GM13977 (cell line): ENCODE measurements around the gene IL1R1.

Experiments used
- DNase-seq: peaks from one replicate; pipeline ENCODE4 v3.0.0; 2012; ENCODE audit warnings: low spot score
- CTCF ChIP-seq: IDR thresholded peaks from 2 replicates; pipeline ENCODE4 v1.5.1; 2012; ENCODE audit warnings: mild to moderate bottlenecking, control low read depth; ENCODE audit not compliant: insufficient read depth; ENCODE audit errors: extremely low read depth, missing control alignments
- in situ Hi-C: fragments of 300-500 bp; cut with MboI; formaldehyde crosslinking; loops from one replicate; pipeline ENCODE4 v1.12.0; 2022; ENCODE audit warnings: low sequenced_read_pairs, low pct_unique_long_range_greater_than_20kb, mixed read lengths, inconsistent platforms; ENCODE audit not compliant: unreplicated experiment

The IL1R1 gene

GRCh38 chr2:102194609-102195268 lies 52.2 kb downstream of the IL1R1 start:
- in situ Hi-C loops = no loop called here
- TF ChIP-seq CTCF = no peak

GRCh38 chr2:102197389-102198137 lies 55.0 kb downstream of the IL1R1 start:
- no peak for TF ChIP-seq CTCF
- in situ Hi-C loops = no loop called here
- no peak for DNase-seq

More at GRCh38 chr2:102194609-102195268, 52.2 kb downstream of the IL1R1 start:
- DNase-seq = no peak

- no peak for DNase-seq
- in situ Hi-C loops = loop anchor here (25.0 kb wide), 1 partner anchor 112 kb away; the partner anchor contains the start of gene IL1RL1
- TF ChIP-seq CTCF = no peak
These were observed 58.0 kb downstream of the IL1R1 start for GRCh38 chr2:102200539-102200938.

- in situ Hi-C loops = loop anchor here (25.0 kb wide), 1 partner anchor 108 kb away; the partner anchor contains the start of gene IL1RL1
- DNase-seq = no peak
These were observed 62.1 kb downstream of the IL1R1 start for GRCh38 chr2:102204638-102205037.

GRCh38 chr2:102206666-102207341 lies 64.3 kb downstream of the IL1R1 start:
- in situ Hi-C loops = loop anchor here (25.0 kb wide), 1 partner anchor 105 kb away; the partner anchor contains the start of gene IL1RL1

More at GRCh38 chr2:102204638-102205037, 62.1 kb downstream of the IL1R1 start:
- no peak for TF ChIP-seq CTCF

More at GRCh38 chr2:102206666-102207341, 64.3 kb downstream of the IL1R1 start:
- no peak for TF ChIP-seq CTCF
- DNase-seq = no peak
